Glutamatergic neuron (in vitro differentiated cells): Measurements from ENCODE around the gene PDE4A. TPM values are rescaled to one million over a fixed set of nuclear protein-coding genes. Genes with fewer than 3 reads are reported as not detected.

ENCODE experiments used
- DNase-seq: peaks from one replicate; pipeline ENCODE4 v3.0.0; 2022
- H3K27ac Mint-ChIP-seq: one replicate; pipeline ENCODE4 v1.8.0; 2020; ENCODE audit warnings: mild to moderate bottlenecking, mixed read lengths, inconsistent platforms; ENCODE audit not compliant: unreplicated experiment
- H3K27me3 Mint-ChIP-seq: one replicate; pipeline ENCODE4 v1.8.0; 2020; ENCODE audit warnings: mild to moderate bottlenecking, moderate library complexity, mixed read lengths, inconsistent platforms; ENCODE audit not compliant: unreplicated experiment
- H3K36me3 Mint-ChIP-seq: one replicate; pipeline ENCODE4 v1.8.0; 2020; ENCODE audit warnings: mild to moderate bottlenecking, mixed read lengths, inconsistent platforms; ENCODE audit not compliant: unreplicated experiment
- H3K4me1 Mint-ChIP-seq: one replicate; pipeline ENCODE4 v1.8.0; 2020; ENCODE audit warnings: mild to moderate bottlenecking, low read depth, mixed read lengths, inconsistent platforms; ENCODE audit not compliant: unreplicated experiment
- H3K4me3 Mint-ChIP-seq: one replicate; pipeline ENCODE4 v1.8.0; 2020; ENCODE audit warnings: mild to moderate bottlenecking, mixed read lengths, inconsistent platforms; ENCODE audit not compliant: unreplicated experiment
- H3K9me3 Mint-ChIP-seq: one replicate; pipeline ENCODE4 v1.8.0; 2020; ENCODE audit warnings: mild to moderate bottlenecking, moderate library complexity, mixed read lengths, inconsistent platforms; ENCODE audit not compliant: unreplicated experiment
- CTCF ChIP-seq: fragments of 200-600 bp; sonication (generic); IDR thresholded peaks from one replicate; pipeline ENCODE4 v1.5.0; 2021; ENCODE audit not compliant: partially characterized antibody, unreplicated experiment
- total RNA-seq: library from RNA; stranded (reverse); fragmentation: NEBNext Ultra II Directional; extraction: Animal tissue kit (Norgen Biotek cat#: 25700); gene quantifications from one replicate; pipeline ENCODE4 v1.2.1, GENCODE V29; 2021; ENCODE audit not compliant: unreplicated experiment

PDE4A gene
- total RNA-seq, 1 donor from 2014 or later, result 5.7 TPM

GRCh38 chr19:10491472-10492047, 71.2 kb downstream of the PDE4A start:
- H3K9me3 Mint-ChIP-seq, result peaks cover 3% of the 10 kb centered on the region
- no peak overlapping the region for H3K4me3 Mint-ChIP-seq
- peaks cover 2% of the 10 kb centered on the region for H3K36me3 Mint-ChIP-seq
- no peak overlapping the region for H3K27ac Mint-ChIP-seq
- no peaks in the 10 kb centered on the region for H3K4me1 Mint-ChIP-seq
- H3K27me3 Mint-ChIP-seq, result no peaks in the 10 kb centered on the region
- TF ChIP-seq CTCF, result no peak
- DNase-seq, result no peak

- Mint-ChIP-seq H3K4me1 (peaks cover 3% of the 10 kb centered on the region), H3K36me3 (peaks cover 4% of the 10 kb centered on the region), H3K27me3 (no peaks in the 10 kb centered on the region), H3K4me3 (no peak overlapping the region), H3K27ac (no peak overlapping the region), H3K9me3 (no peaks in the 10 kb centered on the region)
- DNase-seq, result no peak
- TF ChIP-seq CTCF, result no peak
Measured at GRCh38 chr19:10497371-10497770, 77.0 kb downstream of the PDE4A start.

GRCh38 chr19:10499550-10500246, 79.4 kb downstream of the PDE4A start:
- Mint-ChIP-seq H3K27ac (no peak overlapping the region), H3K36me3 (peaks cover 4% of the 10 kb centered on the region), H3K4me3 (no peak overlapping the region), H3K9me3 (peaks cover 5% of the 10 kb centered on the region), H3K4me1 (peaks cover 3% of the 10 kb centered on the region), H3K27me3 (peaks cover 3% of the 10 kb centered on the region)
- DNase-seq, result no peak
- no peak for TF ChIP-seq CTCF

- H3K4me3 Mint-ChIP-seq, result peak overlapping the region; percentile 46
- H3K4me1 Mint-ChIP-seq, result peaks cover 3% of the 10 kb centered on the region
- H3K27ac Mint-ChIP-seq, result peak overlapping the region; percentile 82
- H3K27me3 Mint-ChIP-seq, result peaks cover 3% of the 10 kb centered on the region
- no peak for TF ChIP-seq CTCF
- H3K9me3 Mint-ChIP-seq, result peaks cover 5% of the 10 kb centered on the region
- no peak for DNase-seq
- H3K36me3 Mint-ChIP-seq, result peaks cover 4% of the 10 kb centered on the region
Measured at GRCh38 chr19:10500247-10500592, 79.9 kb downstream of the PDE4A start.

- H3K36me3 Mint-ChIP-seq, result peaks cover 4% of the 10 kb centered on the region
- H3K9me3 Mint-ChIP-seq, result peaks cover 5% of the 10 kb centered on the region
- H3K4me3 Mint-ChIP-seq, result peak overlapping the region; percentile 93
- peak overlapping the region; percentile 93 for H3K27ac Mint-ChIP-seq
- DNase-seq, result peak; percentile 56
- H3K27me3 Mint-ChIP-seq, result peaks cover 3% of the 10 kb centered on the region
- TF ChIP-seq CTCF, result no peak
- H3K4me1 Mint-ChIP-seq, result peaks cover 3% of the 10 kb centered on the region
Measured at GRCh38 chr19:10501971-10502523, 81.7 kb downstream of the PDE4A start.
